Esophagus squamous epithelium (tissue), 4 donors: ENCODE data around the gene THOC2.

Source experiments
- POLR2A ChIP-seq, 4 donors: fragments of 450-650 bp; IDR thresholded peaks; one replicate each; pipeline ENCODE4 v1.6.1; 2017; ENCODE audit warnings: antibody characterized with exemption in 4 of 4, mild to moderate bottlenecking in 4 of 4, moderate library complexity in 3 of 4
- TF ChIP-seq, protein P1 (sequence below), 6 experiments: fragments of 450-650 bp in 4 of 6; fragments of 200-600 bp in 2 of 6; sonication (generic) in 2 of 6; IDR thresholded peaks; one replicate each; pipeline ENCODE4 v1.5.1; 2016 to 2019; ENCODE audit warnings: antibody characterized with exemption in 6 of 6, mild to moderate bottlenecking in 4 of 6, moderate library complexity in 4 of 6

DNA sequence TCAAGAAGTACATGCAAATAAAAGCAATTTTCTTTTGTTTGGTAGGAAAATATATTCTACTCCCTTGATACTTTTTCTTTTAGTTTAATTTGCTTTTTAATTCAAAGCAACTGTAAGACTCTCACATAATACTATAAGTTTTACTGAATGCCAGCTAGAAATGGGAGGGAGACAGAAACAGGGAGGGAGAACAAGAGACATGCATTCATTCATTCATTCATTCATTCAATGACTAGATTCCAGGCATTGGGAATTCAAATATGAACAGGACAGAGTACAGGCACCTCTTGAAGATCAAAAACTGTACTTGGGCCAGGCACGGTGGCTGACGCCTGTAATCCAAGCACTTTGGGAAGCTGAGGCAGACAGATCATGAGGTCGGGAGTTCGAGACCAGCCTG lies 85.6 kb downstream of the THOC2 start:
- TF ChIP-seq, protein P1, sequence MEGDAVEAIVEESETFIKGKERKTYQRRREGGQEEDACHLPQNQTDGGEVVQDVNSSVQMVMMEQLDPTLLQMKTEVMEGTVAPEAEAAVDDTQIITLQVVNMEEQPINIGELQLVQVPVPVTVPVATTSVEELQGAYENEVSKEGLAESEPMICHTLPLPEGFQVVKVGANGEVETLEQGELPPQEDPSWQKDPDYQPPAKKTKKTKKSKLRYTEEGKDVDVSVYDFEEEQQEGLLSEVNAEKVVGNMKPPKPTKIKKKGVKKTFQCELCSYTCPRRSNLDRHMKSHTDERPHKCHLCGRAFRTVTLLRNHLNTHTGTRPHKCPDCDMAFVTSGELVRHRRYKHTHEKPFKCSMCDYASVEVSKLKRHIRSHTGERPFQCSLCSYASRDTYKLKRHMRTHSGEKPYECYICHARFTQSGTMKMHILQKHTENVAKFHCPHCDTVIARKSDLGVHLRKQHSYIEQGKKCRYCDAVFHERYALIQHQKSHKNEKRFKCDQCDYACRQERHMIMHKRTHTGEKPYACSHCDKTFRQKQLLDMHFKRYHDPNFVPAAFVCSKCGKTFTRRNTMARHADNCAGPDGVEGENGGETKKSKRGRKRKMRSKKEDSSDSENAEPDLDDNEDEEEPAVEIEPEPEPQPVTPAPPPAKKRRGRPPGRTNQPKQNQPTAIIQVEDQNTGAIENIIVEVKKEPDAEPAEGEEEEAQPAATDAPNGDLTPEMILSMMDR (IDR thresholded peaks at IDR 0.05), result no peak
- TF ChIP-seq POLR2A (IDR thresholded peaks at IDR 0.05), result no peak
